ENCODE data around the gene FARP2. TPM values are rescaled to one million over a fixed set of nuclear protein-coding genes. Genes with fewer than 3 reads are reported as not detected.

Gene FARP2
- total and polyA plus RNA-seq, 2 of the 13 experiments (the other 11 are each of a cell fraction or from before 2014, with no cell fraction given): 28.0 to 45.4 TPM

GRCh38 chr2:241479026-241479898 is 123.2 kb downstream of the FARP2 start (continued):
- TF ChIP-seq ZNF326 (CRISPR knock-in tag; IDR thresholded peaks at IDR 0.05; ENCODE audit: borderline replicate concordance) (no peak), ZNF839 (CRISPR knock-in tag; IDR thresholded peaks at IDR 0.05; ENCODE audit: borderline replicate concordance) (0 out of 2 replicates have a peak, but pooled peaks have one; percentile 75), ARNT2 (CRISPR knock-in tag; IDR thresholded peaks at IDR 0.05; ENCODE audit: low read depth) (no peak), SP4 (CRISPR knock-in tag; IDR thresholded peaks at IDR 0.05) (0 out of 2 replicates have a peak, but pooled peaks have one; percentile 45), CENPBD1 (CRISPR knock-in tag; IDR thresholded peaks at IDR 0.05; ENCODE audit: borderline replicate concordance, low read depth) (no peak), ZNF292 (CRISPR knock-in tag; IDR thresholded peaks at IDR 0.05; ENCODE audit: borderline replicate concordance, low read depth) (peak; percentile 82), CCAR2 (optimal IDR thresholded peaks at IDR 0.05; ENCODE audit: low read depth, low read length) (no peak), ZBTB10 (CRISPR knock-in tag; IDR thresholded peaks at IDR 0.05; ENCODE audit: borderline replicate concordance) (no peak), HOXA5 (CRISPR knock-in tag; IDR thresholded peaks at IDR 0.05) (no peak), HOXA3 (CRISPR knock-in tag; IDR thresholded peaks at IDR 0.05) (peak; percentile 44), NFYB (CRISPR knock-in tag; IDR thresholded peaks at IDR 0.05) (no peak), ZNF580 (CRISPR knock-in tag; IDR thresholded peaks at IDR 0.05; ENCODE audit: borderline replicate concordance, low read depth) (peak; percentile 43; the same call in 1 of the 2 replicates), THAP9 (CRISPR knock-in tag; IDR thresholded peaks at IDR 0.05; ENCODE audit: borderline replicate concordance) (peak; percentile 76), ATAD3A (CRISPR knock-in tag; IDR thresholded peaks at IDR 0.05) (no peak), ZBTB34 (CRISPR knock-in tag; IDR thresholded peaks at IDR 0.05) (no peak), E2F2 (CRISPR knock-in tag; IDR thresholded peaks at IDR 0.05; ENCODE audit: borderline replicate concordance) (no peak), SMAD1 (CRISPR knock-in tag; IDR thresholded peaks at IDR 0.05; ENCODE audit: borderline replicate concordance, low read depth) (peak; percentile 57; the same call in 1 of the 2 replicates), ZNF605 (CRISPR knock-in tag; IDR thresholded peaks at IDR 0.05) (peak; percentile 50; the same call in 1 of the 2 replicates)

Measured in HepG2 (cell line).